OCI-LY7 (cell line): ENCODE data around the gene FTO. TPM values are rescaled to one million over a fixed set of nuclear protein-coding genes. Genes with fewer than 3 reads are reported as not detected.

ENCODE experiments used
- Bru-seq: library from RNA; stranded (reverse); fragments of 400-500 nt; gene quantifications from one replicate; lab custom pipeline; 2021; lab: Mats Ljungman, UMichigan
- BruChase-seq, 2 experiments: library from RNA; stranded (reverse); fragments of 400-500 nt; gene quantifications; one replicate each; lab custom pipeline; 2021; lab: Mats Ljungman, UMichigan
- BruUV-seq: library from RNA; stranded (reverse); fragments of 400-500 nt; replicated peaks from 2 replicates; lab custom pipeline; 2021; lab: Mats Ljungman, UMichigan
- CTCF ChIA-PET: fragments of 300-600 bp; sonication (Branson Sonifier 250); formaldehyde crosslinking; loops from one replicate; lab custom pipeline; 2022; ENCODE audit warnings: antibody characterized with exemption; ENCODE audit not compliant: unreplicated experiment; lab: Charles Lee
- POLR2A ChIA-PET: fragments of 300-600 bp; sonication (Branson Sonifier 250); formaldehyde crosslinking; loops from one replicate; lab custom pipeline; 2022; ENCODE audit warnings: antibody characterized with exemption; lab: Charles Lee
- DNase-seq: peaks from one replicate; pipeline ENCODE4 v3.0.0-alpha.2; 2015; ENCODE audit warnings: low spot score
- H2AFZ ChIP-seq: fragments of 200-600 bp; sonication (generic), shearing (Covaris generic); 2 replicates; pipeline ENCODE4 v1.6.1; 2014; ENCODE audit warnings: mild to moderate bottlenecking, antibody characterized with exemption, low read length, moderate library complexity
- H3K27ac ChIP-seq: fragments of 200-600 bp; sonication (generic); 2 replicates; pipeline ENCODE4 v1.5.1; 2014; ENCODE audit warnings: mixed run types, low read depth, mild to moderate bottlenecking, moderate library complexity, low read length, inconsistent platforms; ENCODE audit not compliant: poor library complexity, severe bottlenecking
- H3K36me3 ChIP-seq: fragments of 200-600 bp; sonication (generic); 2 replicates; pipeline ENCODE4 v1.6.1; 2014; ENCODE audit warnings: mild to moderate bottlenecking, antibody characterized with exemption, low read length, moderate library complexity, mixed read lengths; ENCODE audit not compliant: insufficient read depth
- H3K4me1 ChIP-seq: fragments of 200-600 bp; sonication (generic); 2 replicates; pipeline ENCODE4 v1.5.1; 2014; ENCODE audit warnings: mild to moderate bottlenecking, low read length; ENCODE audit not compliant: insufficient read depth, poor library complexity, severe bottlenecking
- H3K4me2 ChIP-seq: fragments of 200-600 bp; sonication (generic); 2 replicates; pipeline ENCODE4 v1.6.1; 2014; ENCODE audit warnings: mild to moderate bottlenecking, low read length
- H3K4me3 ChIP-seq: fragments of 200-600 bp; sonication (generic); 2 replicates; pipeline ENCODE4 v1.5.1; 2014; ENCODE audit warnings: mild to moderate bottlenecking, low read depth, low read length; ENCODE audit not compliant: poor library complexity, severe bottlenecking
- H3K79me2 ChIP-seq: fragments of 200-600 bp; sonication (generic); 2 replicates; pipeline ENCODE4 v1.6.1; 2016; ENCODE audit warnings: low read depth, mild to moderate bottlenecking, low read length, moderate library complexity, mixed read lengths; ENCODE audit not compliant: insufficient read depth
- H3K9me2 ChIP-seq: fragments of 200-600 bp; sonication (generic); 2 replicates; pipeline ENCODE4 v1.6.1; 2016; ENCODE audit warnings: mild to moderate bottlenecking, low read length, mixed read lengths; ENCODE audit not compliant: insufficient read depth
- H3K9me3 ChIP-seq: fragments of 200-600 bp; sonication (generic); 2 replicates; pipeline ENCODE4 v1.6.1; 2014; ENCODE audit warnings: mild to moderate bottlenecking, mixed run types, low read length, mixed read lengths
- H4K20me1 ChIP-seq: fragments of 200-600 bp; sonication (generic); 2 replicates; pipeline ENCODE4 v1.6.1; 2014; ENCODE audit warnings: mild to moderate bottlenecking, antibody characterized with exemption, low read length, moderate library complexity, mixed read lengths; ENCODE audit not compliant: insufficient read depth
- EZH2phosphoT487 ChIP-seq: fragments of 200-600 bp; sonication (generic); IDR thresholded peaks from 2 replicates; pipeline ENCODE4 v1.6.1; 2018; ENCODE audit warnings: low read depth, borderline replicate concordance, mild to moderate bottlenecking, mixed run types, antibody characterized with exemption, low read length, moderate library complexity, mixed read lengths
- intact Hi-C: fragments of 100-400 bp; cut with micrococcal nuclease; formaldehyde crosslinking; loops from one replicate; pipeline ENCODE4 v1.10.0; 2022; ENCODE audit not compliant: unreplicated experiment
- long read RNA-seq: library from polyadenylated mRNA; stranded (forward); transcript quantifications from one replicate; pipeline ENCODE4 v2.0.0, GENCODE V29; 2022
- total RNA-seq, 2 experiments: library from RNA; depleted of rRNA in 1 of 2; stranded (reverse); fragments of >200 nt in 1 of 2; shearing (Covaris generic) in 1 of 2; gene quantifications; 2 replicates each; pipeline ENCODE4 v1.2.3, GENCODE V29; 2014 to 2022
- TF ChIP-seq, protein P1 (sequence below): fragments of 200-600 bp; sonication (generic); conservative IDR thresholded peaks from 2 replicates; pipeline ENCODE4 v1.5.1; 2014; ENCODE audit warnings: mild to moderate bottlenecking, antibody characterized with exemption, low read length, moderate library complexity, mixed read lengths

Gene FTO
- total RNA-seq (2014; rRNA removed; shearing (Covaris generic)), result 47.9 and 57.1 TPM in 2 replicates
- 64.3 and 68.0 TPM in 2 replicates for total RNA-seq (2022)
- Bru-seq, nascent RNA, result percentile 71 among the genes with signal in this experiment
- percentile 63 among the genes with signal in this experiment for BruChase-seq, experiment 1, labeled RNA remaining after a 6-hour chase
- percentile 64 among the genes with signal in this experiment for BruChase-seq, experiment 2, labeled RNA remaining after a 2-hour chase
- long read RNA-seq, full-length matches to known transcripts, result 23 of 40 reads
- long read RNA-seq, partial matches to known transcripts, result 3 of 40 reads
- long read RNA-seq, other reads (novel, unspliced or antisense), result 14 of 40 reads

DNA sequence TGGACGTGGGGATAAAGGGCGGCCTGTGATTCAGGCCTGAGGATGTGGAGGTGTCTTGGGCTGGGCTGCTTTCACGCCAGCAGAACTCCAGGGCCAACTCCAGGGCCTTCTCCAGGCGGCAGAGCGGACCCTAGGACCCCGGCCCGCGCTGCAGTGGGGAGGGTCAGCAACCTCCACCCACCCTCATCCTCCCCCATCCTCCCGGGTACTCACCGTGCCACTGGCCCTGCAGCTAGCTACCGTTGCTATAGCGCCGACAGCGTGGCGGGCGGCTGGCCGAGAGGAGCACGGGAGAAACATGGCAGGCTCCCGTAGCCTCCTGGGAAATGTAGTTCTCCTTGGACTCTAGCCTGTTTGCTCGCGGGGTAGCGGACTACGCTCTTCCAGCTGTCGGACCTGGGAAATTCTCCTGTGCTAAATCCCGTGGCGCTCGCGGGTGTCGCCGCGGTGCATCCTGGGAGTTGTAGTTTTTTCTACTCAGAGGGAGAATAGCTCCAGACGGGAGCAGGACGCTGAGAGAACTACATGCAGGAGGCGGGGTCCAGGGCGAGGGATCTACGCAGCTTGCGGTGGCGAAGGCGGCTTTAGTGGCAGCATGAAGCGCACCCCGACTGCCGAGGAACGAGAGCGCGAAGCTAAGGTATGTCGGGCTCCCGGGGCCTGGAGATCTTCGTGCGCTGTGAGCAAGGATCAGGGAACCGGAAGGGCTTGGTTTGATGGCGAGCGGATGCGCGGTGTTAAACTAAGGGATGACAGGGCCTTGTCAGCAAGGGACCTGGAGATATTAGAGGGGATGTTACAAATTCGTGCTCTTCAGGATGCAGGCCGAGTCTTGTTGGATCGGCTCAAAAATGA lies at the start of gene FTO, which contains the start of gene RPGRIP1L:
FTO (plus strand) TSS at position 567 of the 855 bp plus-strand sequence.
RPGRIP1L (minus strand) TSS at position 270 of the 855 bp plus-strand sequence. CDS start 3,136 bp downstream, outside the sequence.
- Histone ChIP-seq H3K9me2 (no peaks in the 10 kb centered on the region), H4K20me1 (no peaks in the 10 kb centered on the region; the same call in 1 of the 2 replicates), H3K36me3 (peaks cover 16% of the 10 kb centered on the region), H3K27ac (no peak within 1 kb of the TSS), H3K4me2 (peak within 1 kb of the TSS; percentile 89), H3K9me3 (no peaks in the 10 kb centered on the region), H2AFZ (peak within 1 kb of the TSS; percentile 94), H3K79me2 (peaks cover 47% of the 10 kb centered on the region; the same call in 1 of the 2 replicates), H3K4me3 (peak within 1 kb of the TSS; percentile 88), H3K4me1 (peaks cover 10% of the 10 kb centered on the region)
- no TSS peak for BruUV-seq
- no peak for TF ChIP-seq EZH2phosphoT487
- TF ChIP-seq, protein P1, sequence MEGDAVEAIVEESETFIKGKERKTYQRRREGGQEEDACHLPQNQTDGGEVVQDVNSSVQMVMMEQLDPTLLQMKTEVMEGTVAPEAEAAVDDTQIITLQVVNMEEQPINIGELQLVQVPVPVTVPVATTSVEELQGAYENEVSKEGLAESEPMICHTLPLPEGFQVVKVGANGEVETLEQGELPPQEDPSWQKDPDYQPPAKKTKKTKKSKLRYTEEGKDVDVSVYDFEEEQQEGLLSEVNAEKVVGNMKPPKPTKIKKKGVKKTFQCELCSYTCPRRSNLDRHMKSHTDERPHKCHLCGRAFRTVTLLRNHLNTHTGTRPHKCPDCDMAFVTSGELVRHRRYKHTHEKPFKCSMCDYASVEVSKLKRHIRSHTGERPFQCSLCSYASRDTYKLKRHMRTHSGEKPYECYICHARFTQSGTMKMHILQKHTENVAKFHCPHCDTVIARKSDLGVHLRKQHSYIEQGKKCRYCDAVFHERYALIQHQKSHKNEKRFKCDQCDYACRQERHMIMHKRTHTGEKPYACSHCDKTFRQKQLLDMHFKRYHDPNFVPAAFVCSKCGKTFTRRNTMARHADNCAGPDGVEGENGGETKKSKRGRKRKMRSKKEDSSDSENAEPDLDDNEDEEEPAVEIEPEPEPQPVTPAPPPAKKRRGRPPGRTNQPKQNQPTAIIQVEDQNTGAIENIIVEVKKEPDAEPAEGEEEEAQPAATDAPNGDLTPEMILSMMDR, result no peak
- ChIA-PET POLR2A (interaction anchor here (0.6 to 1.0 kb wide), 4 partner anchors 12 to 259 kb away, joined by 3 to 4 read pairs (median 3); no protein-coding TSS in a partner anchor), CTCF (interaction anchor here (0.6 to 0.9 kb wide), 2 partner anchors 37 to 65 kb away, joined by 3 to 4 read pairs; no protein-coding TSS in a partner anchor)
- intact Hi-C loops, result loop anchor here (5.0 kb wide), 1 partner anchor 1223 kb away; no protein-coding TSS in a partner anchor
- DNase-seq, result peak; percentile 98

DNA sequence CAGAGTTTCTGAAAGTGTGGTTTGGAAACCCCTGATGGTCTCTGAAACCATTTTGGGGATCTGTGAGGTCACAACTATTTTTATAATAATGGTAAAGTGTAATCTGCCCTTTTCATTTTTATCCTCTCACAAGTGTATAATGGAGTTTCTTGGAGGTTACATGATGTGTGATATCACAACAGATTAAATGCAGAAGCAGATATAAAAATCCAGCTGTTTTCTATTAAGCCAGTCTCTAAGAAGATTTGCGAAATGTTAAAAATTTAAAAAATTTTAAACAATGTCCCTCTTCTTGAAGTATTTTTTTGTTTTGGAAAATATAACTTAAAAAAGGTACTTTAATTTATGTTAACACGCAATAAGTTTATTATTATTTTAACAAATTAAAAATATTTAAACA lies 49.0 kb upstream of the FTO start:
- TF ChIP-seq, protein P1, result no peak
- TF ChIP-seq EZH2phosphoT487, result no peak
- no peak overlapping the region for H3K4me3 ChIP-seq
- H3K4me1 ChIP-seq, result no peaks in the 10 kb centered on the region
- intact Hi-C loops, result no loop called here
- H4K20me1 ChIP-seq, result no peaks in the 10 kb centered on the region
- DNase-seq, result no peak
- H3K9me2 ChIP-seq, result no peaks in the 10 kb centered on the region
- no peaks in the 10 kb centered on the region for H3K79me2 ChIP-seq
- POLR2A ChIA-PET, result interaction anchor here (0.5 kb wide), 1 partner anchor 30 kb away, joined by 3 read pairs; no protein-coding TSS in a partner anchor
- no TSS peak for BruUV-seq
- H3K4me2 ChIP-seq, result no peak overlapping the region
- no peak overlapping the region for H2AFZ ChIP-seq
- H3K27ac ChIP-seq, result no peak overlapping the region
- peaks cover 18% of the 10 kb centered on the region; the same call in 1 of the 2 replicates for H3K36me3 ChIP-seq
- CTCF ChIA-PET, result no interaction called here
- H3K9me3 ChIP-seq, result no peaks in the 10 kb centered on the region
